ENCODE data around the gene CDPF1. TPM values are rescaled to one million over a fixed set of nuclear protein-coding genes. Genes with fewer than 3 reads are reported as not detected.

CDPF1 gene
- total and polyA plus RNA-seq, 2 of the 4 experiments (the other 2 are of a cell fraction) = 11.5 to 14.5 TPM

GRCh38 chr22:46220921-46221320 is 29.2 kb downstream of the CDPF1 start:
- Histone ChIP-seq H3K14ac (replicated peaks; ENCODE audit: low read depth, low read length) (no peak overlapping the region), H2AK5ac (ENCODE audit: low read depth, low read length) (no peak overlapping the region), H3K4ac (ENCODE audit: low read depth, low read length) (no peak overlapping the region), H3K4me1 (ENCODE audit: control insufficient read depth, insufficient read depth, low read length) (no peaks in the 10 kb centered on the region), H4K8ac (ENCODE audit: low read depth in 2 of 2, low read length in 2 of 2) (no peak overlapping the region), H2BK120ac (ENCODE audit: low read depth, low read length) (no peak overlapping the region), H4K5ac (ENCODE audit: low read depth, low read length) (no peak overlapping the region), H2BK5ac (ENCODE audit: low read depth, low read length, poor library complexity, severe bottlenecking) (no peak overlapping the region), H3K4me3 (ENCODE audit: insufficient read depth, low read depth, low read length) (no peak overlapping the region), H3K56ac (ENCODE audit: extremely low read depth, insufficient read depth, low read length) (no peak overlapping the region), H3K36me3 (ENCODE audit: control insufficient read depth, insufficient read depth, low read length) (peaks cover 33% of the 10 kb centered on the region), H2BK20ac (ENCODE audit: low read depth, low read length) (no peak overlapping the region), H2AK9ac (replicated peaks; ENCODE audit: low read depth, low read length, poor library complexity) (no peak overlapping the region), H3K27me3 (ENCODE audit: control insufficient read depth, insufficient read depth, low read length) (no peaks in the 10 kb centered on the region), H3K4me2 (ENCODE audit: low read depth, low read length) (no peak overlapping the region), H3K18ac (ENCODE audit: low read depth, low read length) (no peak overlapping the region), H4K91ac (ENCODE audit: insufficient read depth, low read depth, low read length) (no peak overlapping the region), H2BK15ac (ENCODE audit: low read depth, low read length) (no peak overlapping the region), H4K20me1 (ENCODE audit: insufficient read depth, low read length) (no peaks in the 10 kb centered on the region), H3K27ac (ENCODE audit: insufficient read depth, low read length) (no peak overlapping the region), H3K9ac (ENCODE audit: low read depth, low read length) (no peak overlapping the region), H3K23ac (ENCODE audit: low read depth, low read length) (no peak overlapping the region), H3K9me1 (ENCODE audit: insufficient read depth, low read length) (peaks cover 23% of the 10 kb centered on the region), H3K9me3 (ENCODE audit: control insufficient read depth, insufficient read depth, low read length) (no peaks in the 10 kb centered on the region), H2AFZ (replicated peaks; ENCODE audit: low read length, poor library complexity) (no peak overlapping the region), H3K79me1 (ENCODE audit: low read depth in 1 of 2, low read length in 2 of 2) (no peaks in the 10 kb centered on the region)
- DNase-seq = peak; percentile 13
- dilution Hi-C loops (cut with HindIII; ENCODE audit: low sequenced_read_pairs, unreplicated experiment) (no loop called here), intact Hi-C loops (cut with micrococcal nuclease) (no loop called here), in situ Hi-C loops (cut with MboI; ENCODE audit: low sequenced_read_pairs) (no loop called here)
- ChIA-PET POLR2A (ENCODE audit: unreplicated experiment) (no interaction called here), CTCF (no interaction called here)
- no TSS peak for BruUV-seq (replicated peaks)
- no CpG with 5 or more reads among the region's 5 CpGs for WGBS, 2 experiments (ENCODE audit: extremely low coverage in 2 of 2, insufficient read length in 1 of 2)
- no peak for TF ChIP-seq RAD21 (IDR thresholded peaks at IDR 0.05; ENCODE audit: low read length)
- TF ChIP-seq RCOR1 (IDR thresholded peaks at IDR 0.05; ENCODE audit: insufficient replicate concordance, low read length) = no peak
- no peak for TF ChIP-seq ELK1 (IDR thresholded peaks at IDR 0.05; ENCODE audit: borderline replicate concordance, low read depth, low read length)
- no peak for TF ChIP-seq MAZ (IDR thresholded peaks at IDR 0.05; ENCODE audit: borderline replicate concordance, low read depth, low read length)
- TF ChIP-seq MXI1 (IDR thresholded peaks at IDR 0.05; ENCODE audit: borderline replicate concordance, low read depth, low read length) = no peak
- no peak for TF ChIP-seq FOS (IDR thresholded peaks at IDR 0.05; ENCODE audit: low read depth, low read length)
- TF ChIP-seq USF2 (IDR thresholded peaks at IDR 0.05; ENCODE audit: low read depth, low read length) = no peak
- TF ChIP-seq CTCF (conservative IDR thresholded peaks at IDR 0.05; ENCODE audit: low read depth, low read length) = no peak
- no peak for TF ChIP-seq CEBPB (IDR thresholded peaks at IDR 0.05; ENCODE audit: low read depth, low read length)
- no peak for TF ChIP-seq CHD1 (IDR thresholded peaks at IDR 0.05; ENCODE audit: low read depth, low read length)
- no peak for TF ChIP-seq SMC3 (IDR thresholded peaks at IDR 0.05; ENCODE audit: low read depth, low read length)
- TF ChIP-seq MAFK (IDR thresholded peaks at IDR 0.05; ENCODE audit: low read depth, low read length) = no peak
- no peak for ATAC-seq (ENCODE audit: low read depth)
